MG63 (cell line): Measurements from ENCODE around the gene CFB. TPM values are rescaled to one million over a fixed set of nuclear protein-coding genes. Genes with fewer than 3 reads are reported as not detected.
"Not testable (repeated sequence)": the region's sequence is repeated elsewhere in the genome, so short reads cannot be mapped to it uniquely, and the experiment has no call there.

ENCODE experiments used
- DNase-seq: peaks from one replicate; pipeline ENCODE4 v3.0.0-alpha.2; 2020
- H3K27me3 ChIP-seq: fragments of 250-450 bp; sonication (Bioruptor Pico); 2 replicates; pipeline ENCODE4 v1.5.1; 2020; ENCODE audit warnings: mild to moderate bottlenecking, moderate library complexity
- H3K36me3 ChIP-seq: fragments of 250-450 bp; sonication (Bioruptor Pico); 2 replicates; pipeline ENCODE4 v1.5.1; 2020; ENCODE audit warnings: mild to moderate bottlenecking, moderate library complexity
- H3K4me3 ChIP-seq: fragments of 250-450 bp; sonication (Bioruptor Pico); 2 replicates; pipeline ENCODE4 v1.5.1; 2020; ENCODE audit warnings: mild to moderate bottlenecking, moderate library complexity
- H3K9me3 ChIP-seq: fragments of 250-450 bp; sonication (Bioruptor Pico); 2 replicates; pipeline ENCODE4 v1.5.1; 2020; ENCODE audit warnings: mild to moderate bottlenecking, moderate library complexity
- total RNA-seq: library from RNA; depleted of rRNA; stranded (reverse); fragments of >200 nt; shearing (Covaris generic); gene quantifications from 2 replicates; pipeline ENCODE4 v1.2.3, GENCODE V29; 2014; ENCODE audit warnings: low replicate concordance; rRNA removed

The CFB gene
- 2.2 and 6.9 TPM in 2 replicates for total RNA-seq

GRCh38 chr6:31945507-31946369 is at the start of gene CFB:
Gene CFB (plus strand): TSS chr6:31946095. CDS start chr6:31946222, 127 bp downstream.
- Histone ChIP-seq H3K27me3 (no peaks in the 10 kb centered on the region), H3K9me3 (no peaks in the 10 kb centered on the region), H3K4me3 (peak within 1 kb of the TSS; percentile 38), H3K36me3 (no peaks in the 10 kb centered on the region)
- DNase-seq, result peak; percentile 89

DNA sequence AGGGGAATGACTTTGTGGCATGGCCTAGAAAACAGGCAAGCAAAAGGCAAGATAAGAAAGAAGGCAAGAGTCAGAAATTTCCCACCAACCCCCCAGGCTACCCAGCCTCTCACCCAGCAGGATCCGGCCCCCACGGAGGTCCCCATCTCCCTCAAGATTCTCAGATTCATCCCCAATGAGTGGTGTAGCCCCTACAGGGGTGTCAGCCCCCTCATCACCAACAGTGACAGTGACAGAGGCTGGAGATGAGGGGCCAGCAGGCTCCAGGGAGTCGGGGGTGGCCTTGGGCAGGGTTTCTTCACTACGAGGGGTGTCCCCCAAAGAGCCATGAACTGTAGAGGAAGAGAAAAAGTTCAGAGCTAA is 49.4 kb upstream of the CFB start:
- Histone ChIP-seq H3K36me3 (peaks cover 6% of the 10 kb centered on the region), H3K4me3 (peak overlapping the region; percentile 73), H3K27me3 (no peaks in the 10 kb centered on the region), H3K9me3 (no peaks in the 10 kb centered on the region)
- DNase-seq, result no peak

- DNase-seq, result no peak
- Histone ChIP-seq H3K9me3 (no peaks in the 10 kb centered on the region), H3K4me3 (peak overlapping the region; percentile 73), H3K27me3 (no peaks in the 10 kb centered on the region), H3K36me3 (peaks cover 6% of the 10 kb centered on the region; the same call in 1 of the 2 replicates)
Measured at GRCh38 chr6:31896856-31897611, 48.9 kb upstream of the CFB start.

- DNase-seq, result peak; percentile 79
- Histone ChIP-seq H3K36me3 (peaks cover 6% of the 10 kb centered on the region; the same call in 1 of the 2 replicates), H3K27me3 (no peaks in the 10 kb centered on the region), H3K4me3 (peak within 1 kb of the TSS; percentile 73), H3K9me3 (no peaks in the 10 kb centered on the region)
Measured at GRCh38 chr6:31897612-31898382, 48.1 kb upstream of the CFB start, which contains the start of gene EHMT2. Gene EHMT2 (minus strand): TSS chr6:31897698. CDS start chr6:31897677, 21 bp downstream.

- Histone ChIP-seq H3K4me3 (peak overlapping the region; percentile 73), H3K36me3 (peaks cover 2% of the 10 kb centered on the region; the same call in 1 of the 2 replicates), H3K27me3 (no peaks in the 10 kb centered on the region), H3K9me3 (no peaks in the 10 kb centered on the region)
- DNase-seq, result no peak
Measured at GRCh38 chr6:31898383-31899011, 47.4 kb upstream of the CFB start.

GRCh38 chr6:31899215-31899614 is 46.7 kb upstream of the CFB start:
- DNase-seq, result no peak
- Histone ChIP-seq H3K4me3 (no peak overlapping the region), H3K36me3 (peaks cover 2% of the 10 kb centered on the region; the same call in 1 of the 2 replicates)

DNA sequence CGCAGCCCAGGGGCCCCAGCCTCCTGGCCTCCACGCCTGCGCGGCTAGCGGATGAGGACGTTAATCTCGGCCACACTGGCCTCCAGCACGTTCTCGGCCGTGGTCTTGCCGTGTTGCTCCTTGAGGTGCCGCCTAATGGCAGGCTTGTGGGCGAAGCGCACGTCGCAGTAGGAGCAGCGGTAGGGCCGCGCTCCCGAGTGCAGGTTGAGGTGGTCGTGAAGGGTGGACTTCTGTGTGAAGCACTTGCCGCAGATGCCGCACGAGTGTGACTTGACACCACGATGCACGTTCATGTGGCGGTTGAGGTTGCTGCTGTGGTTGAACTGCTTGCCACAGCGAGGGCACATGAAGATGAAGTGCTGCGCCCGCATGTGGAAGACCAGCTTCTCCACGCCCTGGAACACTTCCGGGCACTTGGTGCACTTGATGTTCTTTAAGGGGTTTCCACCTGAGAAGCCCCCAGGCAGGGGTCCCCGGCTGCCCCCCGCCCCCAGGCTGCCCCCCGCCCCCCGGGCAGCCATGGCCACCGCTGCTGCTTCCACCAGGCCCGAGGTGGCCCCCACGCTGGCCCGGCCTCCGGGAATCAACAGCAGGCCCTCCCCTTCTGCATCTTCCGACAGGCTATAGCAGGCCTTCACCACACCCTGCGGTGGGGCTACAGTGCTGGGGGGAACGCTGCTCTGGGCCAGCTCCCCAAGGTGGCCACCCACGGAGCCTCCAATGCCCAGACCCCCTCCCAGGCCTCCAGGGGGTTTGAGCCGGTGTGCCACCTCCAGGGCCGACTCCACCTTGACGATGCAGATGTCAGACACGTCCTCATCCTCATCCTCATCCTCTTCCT is 45.8 kb upstream of the CFB start:
- DNase-seq, result no peak
- Histone ChIP-seq H3K36me3 (peaks cover 2% of the 10 kb centered on the region; the same call in 1 of the 2 replicates), H3K27me3 (no peaks in the 10 kb centered on the region), H3K4me3 (no peak overlapping the region), H3K9me3 (no peaks in the 10 kb centered on the region)

More at GRCh38 chr6:31899215-31899614, 46.7 kb upstream of the CFB start:
- no peaks in the 10 kb centered on the region for H3K9me3 ChIP-seq
- H3K27me3 ChIP-seq, result no peaks in the 10 kb centered on the region

GRCh38 chr6:31900917-31901414 is 44.9 kb upstream of the CFB start:
- Histone ChIP-seq H3K4me3 (peak overlapping the region; percentile 47), H3K9me3 (no peaks in the 10 kb centered on the region), H3K27me3 (no peaks in the 10 kb centered on the region), H3K36me3 (peaks cover 2% of the 10 kb centered on the region; the same call in 1 of the 2 replicates)
- DNase-seq, result no peak

GRCh38 chr6:31901415-31901952 is 44.4 kb upstream of the CFB start:
- Histone ChIP-seq H3K27me3 (no peaks in the 10 kb centered on the region), H3K9me3 (no peaks in the 10 kb centered on the region), H3K4me3 (peak overlapping the region; percentile 47), H3K36me3 (peaks cover 2% of the 10 kb centered on the region; the same call in 1 of the 2 replicates)
- peak; percentile 58 for DNase-seq

GRCh38 chr6:31901953-31902643 is 43.8 kb upstream of the CFB start, which contains the start of gene ZBTB12:
Gene ZBTB12 (minus strand): TSS chr6:31902086. CDS start chr6:31901305, 781 bp downstream.
- Histone ChIP-seq H3K4me3 (peak within 1 kb of the TSS; percentile 47), H3K36me3 (peaks cover 2% of the 10 kb centered on the region; the same call in 1 of the 2 replicates), H3K27me3 (no peaks in the 10 kb centered on the region), H3K9me3 (no peaks in the 10 kb centered on the region)
- DNase-seq, result peak; percentile 90

GRCh38 chr6:31903957-31904356 is 41.9 kb upstream of the CFB start:
- DNase-seq, result no peak
- H3K9me3 ChIP-seq, result no peaks in the 10 kb centered on the region
- no peaks in the 10 kb centered on the region for H3K36me3 ChIP-seq
- no peaks in the 10 kb centered on the region for H3K27me3 ChIP-seq
- no peak overlapping the region for H3K4me3 ChIP-seq

DNA sequence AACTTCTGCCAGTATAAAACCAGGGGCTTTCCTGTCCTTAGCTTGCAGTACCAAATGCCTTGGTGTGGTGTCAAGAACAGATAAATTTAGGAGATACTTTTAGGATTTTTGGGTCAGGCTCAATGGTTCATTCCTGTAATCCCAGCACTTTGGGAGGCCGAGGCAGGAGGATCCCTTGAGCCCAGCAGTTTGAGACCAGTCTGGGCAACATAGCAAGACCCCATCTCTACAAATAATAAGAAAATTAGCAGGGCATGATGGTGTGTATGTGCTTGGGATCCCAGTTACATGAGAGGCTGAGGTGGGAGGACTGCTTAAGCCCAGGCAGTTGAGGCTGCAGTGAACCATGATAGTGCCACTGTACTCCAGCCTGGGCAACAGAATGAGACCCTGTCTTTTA is 40.9 kb upstream of the CFB start:
- DNase-seq, result no peak
- Histone ChIP-seq H3K9me3 (no peaks in the 10 kb centered on the region), H3K27me3 (no peaks in the 10 kb centered on the region), H3K4me3 (no peak overlapping the region), H3K36me3 (no peaks in the 10 kb centered on the region)

GRCh38 chr6:31906122-31906521 is 39.8 kb upstream of the CFB start:
- H3K4me3 ChIP-seq, result no peak overlapping the region
- H3K27me3 ChIP-seq, result no peaks in the 10 kb centered on the region
- H3K36me3 ChIP-seq, result no peaks in the 10 kb centered on the region
- no peaks in the 10 kb centered on the region for H3K9me3 ChIP-seq
- DNase-seq, result no peak

GRCh38 chr6:31906727-31907126 is 39.2 kb upstream of the CFB start:
- not testable (repeated sequence) for H3K27me3 ChIP-seq, H3K9me3 ChIP-seq, H3K4me3 ChIP-seq, DNase-seq, H3K36me3 ChIP-seq
